ENCODE data around the gene PPP2R2B. TPM values are rescaled to one million over a fixed set of nuclear protein-coding genes. Genes with fewer than 3 reads are reported as not detected.

Gene PPP2R2B
- total RNA-seq, 1 experiment from 2014 or later = not detected

DNA sequence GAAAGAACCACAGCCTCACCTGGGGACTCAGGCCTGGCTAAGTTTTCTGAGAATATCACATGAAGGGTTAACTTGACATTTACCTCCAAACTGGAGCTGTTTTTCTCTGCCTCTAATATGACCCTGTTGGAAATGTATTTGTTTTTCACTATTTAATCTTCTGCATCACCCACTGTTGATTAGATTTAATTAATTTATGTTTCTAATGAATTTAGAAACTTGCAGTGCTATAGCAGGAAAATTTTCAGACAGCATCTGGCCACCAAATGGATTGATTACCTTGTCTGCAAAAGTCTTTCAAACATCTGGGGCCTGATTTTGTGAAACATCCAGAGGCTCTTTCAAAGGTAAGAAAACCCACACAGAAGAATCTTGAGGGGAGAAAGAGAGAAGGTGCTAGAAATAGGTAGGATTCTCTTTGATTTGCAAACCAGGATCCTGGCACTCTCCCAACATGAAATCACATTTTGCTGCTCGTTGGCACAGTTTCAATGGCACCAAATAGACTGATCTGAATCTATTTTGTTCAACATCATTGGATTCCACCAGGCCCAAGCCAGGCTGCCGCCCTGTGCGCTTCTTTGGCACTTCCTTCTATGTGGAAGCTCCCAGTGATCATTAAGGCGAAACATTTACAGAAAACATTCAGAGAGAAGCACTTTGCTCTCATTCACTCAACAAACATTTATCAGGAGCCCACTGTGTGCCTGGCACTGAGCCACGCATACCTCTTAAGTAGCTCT, 157.3 kb downstream of the PPP2R2B start:
- intact Hi-C loops (cut with micrococcal nuclease) = no loop called here
- Histone ChIP-seq H3K9me2 (replicated peaks; ENCODE audit: low read length) (no peaks in the 10 kb centered on the region), H3F3A (ENCODE audit: low read length, unreplicated experiment) (no peaks in the 10 kb centered on the region), H2AFZ (ENCODE audit: low read length) (no peak overlapping the region), H3K4me1 (ENCODE audit: insufficient read depth, low read length) (no peaks in the 10 kb centered on the region), H3K27ac (ENCODE audit: low read length) (no peak overlapping the region), H3K36me3 (ENCODE audit: low read depth, low read length) (no peaks in the 10 kb centered on the region), H4K20me1 (ENCODE audit: low read length) (no peaks in the 10 kb centered on the region), H3K27me3 (ENCODE audit: low read length) (peaks cover 17% of the 10 kb centered on the region; the same call in 1 of the 2 replicates), H3K79me2 (ENCODE audit: low read length) (no peaks in the 10 kb centered on the region), H3K4me3 (ENCODE audit: low read length) (no peak overlapping the region), H3K4me2 (ENCODE audit: low read length) (no peak overlapping the region), H3K9me3 (ENCODE audit: low read length) (no peaks in the 10 kb centered on the region), H3K9ac (ENCODE audit: low read length) (no peak overlapping the region)
- TF ChIP-seq EZH2phosphoT487 (IDR thresholded peaks at IDR 0.05; ENCODE audit: borderline replicate concordance, low read length) (no peak), EZH2 (IDR thresholded peaks at IDR 0.05; ENCODE audit: low read length, unreplicated experiment) (no peak)
- TF ChIP-seq, protein P1, sequence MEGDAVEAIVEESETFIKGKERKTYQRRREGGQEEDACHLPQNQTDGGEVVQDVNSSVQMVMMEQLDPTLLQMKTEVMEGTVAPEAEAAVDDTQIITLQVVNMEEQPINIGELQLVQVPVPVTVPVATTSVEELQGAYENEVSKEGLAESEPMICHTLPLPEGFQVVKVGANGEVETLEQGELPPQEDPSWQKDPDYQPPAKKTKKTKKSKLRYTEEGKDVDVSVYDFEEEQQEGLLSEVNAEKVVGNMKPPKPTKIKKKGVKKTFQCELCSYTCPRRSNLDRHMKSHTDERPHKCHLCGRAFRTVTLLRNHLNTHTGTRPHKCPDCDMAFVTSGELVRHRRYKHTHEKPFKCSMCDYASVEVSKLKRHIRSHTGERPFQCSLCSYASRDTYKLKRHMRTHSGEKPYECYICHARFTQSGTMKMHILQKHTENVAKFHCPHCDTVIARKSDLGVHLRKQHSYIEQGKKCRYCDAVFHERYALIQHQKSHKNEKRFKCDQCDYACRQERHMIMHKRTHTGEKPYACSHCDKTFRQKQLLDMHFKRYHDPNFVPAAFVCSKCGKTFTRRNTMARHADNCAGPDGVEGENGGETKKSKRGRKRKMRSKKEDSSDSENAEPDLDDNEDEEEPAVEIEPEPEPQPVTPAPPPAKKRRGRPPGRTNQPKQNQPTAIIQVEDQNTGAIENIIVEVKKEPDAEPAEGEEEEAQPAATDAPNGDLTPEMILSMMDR (conservative IDR thresholded peaks at IDR 0.05; ENCODE audit: low read depth, low read length) = no peak
- ChIA-PET POLR2A (ENCODE audit: unreplicated experiment) (no interaction called here), CTCF (no interaction called here)
- DNase-seq (no peak), ATAC-seq (no peak)
- BruUV-seq (replicated peaks) = no TSS peak

DNA sequence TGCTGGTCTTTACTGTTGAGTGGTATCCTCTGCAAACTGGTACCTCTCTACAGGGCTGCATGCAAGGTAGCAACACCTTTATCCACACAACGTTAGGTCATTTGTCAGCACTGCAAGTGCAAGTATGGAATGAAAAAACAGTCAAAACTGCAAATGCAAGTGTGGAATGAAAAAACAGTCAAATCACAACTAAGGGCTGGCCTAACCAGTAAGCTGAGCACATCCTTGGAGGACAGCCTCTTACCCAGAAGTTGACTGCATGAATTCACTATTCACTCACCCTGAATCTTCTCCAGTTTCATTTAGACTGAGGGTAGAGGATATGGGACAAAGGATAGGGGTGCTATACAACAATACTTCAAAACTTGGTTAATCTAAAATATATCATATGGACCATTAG, 158.4 kb downstream of the PPP2R2B start:
- no peak for DNase-seq

More for the DNA sequence above, 158.4 kb downstream of the PPP2R2B start:
- intact Hi-C loops (cut with micrococcal nuclease) = no loop called here
- POLR2A ChIA-PET (ENCODE audit: unreplicated experiment) = interaction anchor here (0.6 kb wide), 1 partner anchor 469 kb away, joined by 3 read pairs; no protein-coding TSS in a partner anchor
- no peaks in the 10 kb centered on the region for H3K36me3 ChIP-seq (ENCODE audit: low read depth, low read length)
- H3K9me3 ChIP-seq (ENCODE audit: low read length) = no peaks in the 10 kb centered on the region
- H3K9me2 ChIP-seq (replicated peaks; ENCODE audit: low read length) = no peaks in the 10 kb centered on the region
- no peaks in the 10 kb centered on the region for H3F3A ChIP-seq (ENCODE audit: low read length, unreplicated experiment)
- no peak overlapping the region for H2AFZ ChIP-seq (ENCODE audit: low read length)
- H3K4me3 ChIP-seq (ENCODE audit: low read length) = no peak overlapping the region
- TF ChIP-seq EZH2 (IDR thresholded peaks at IDR 0.05; ENCODE audit: low read length, unreplicated experiment) (no peak), EZH2phosphoT487 (IDR thresholded peaks at IDR 0.05; ENCODE audit: borderline replicate concordance, low read length) (no peak)
- TF ChIP-seq, protein P1 (conservative IDR thresholded peaks at IDR 0.05; ENCODE audit: low read depth, low read length) = no peak
- H3K79me2 ChIP-seq (ENCODE audit: low read length) = no peaks in the 10 kb centered on the region
- CTCF ChIA-PET = no interaction called here
- H3K27me3 ChIP-seq (ENCODE audit: low read length) = peaks cover 28% of the 10 kb centered on the region
- no peaks in the 10 kb centered on the region for H3K4me1 ChIP-seq (ENCODE audit: insufficient read depth, low read length)
- no peak overlapping the region for H3K27ac ChIP-seq (ENCODE audit: low read length)
- no peak overlapping the region for H3K9ac ChIP-seq (ENCODE audit: low read length)
- H3K4me2 ChIP-seq (ENCODE audit: low read length) = no peak overlapping the region
- no peak for ATAC-seq
- H4K20me1 ChIP-seq (ENCODE audit: low read length) = no peaks in the 10 kb centered on the region
- BruUV-seq (replicated peaks) = no TSS peak

Measured in PC-3 (cell line).